Fibroblast of lung (primary cell): ENCODE results near the gene CLEC16A.

Experiments used
- EZH2 ChIP-seq: IDR thresholded peaks from 2 replicates; pipeline ENCODE4 v1.5.1; 2012; ENCODE audit warnings: low read length, control low read depth, mild to moderate bottlenecking; ENCODE audit errors: missing control alignments
- TF ChIP-seq, protein P1 (sequence below), 2 donors: IDR thresholded peaks in 1 of 2; conservative IDR thresholded peaks in 1 of 2; 1 replicate in 1 of 2; 2 replicates in 1 of 2; pipeline ENCODE4 v1.5.1; 2011 to 2012; ENCODE audit warnings: low read length in 2 of 2, control low read depth in 1 of 2, inconsistent platforms in 1 of 2, low read depth in 1 of 2, mild to moderate bottlenecking in 1 of 2

DNA sequence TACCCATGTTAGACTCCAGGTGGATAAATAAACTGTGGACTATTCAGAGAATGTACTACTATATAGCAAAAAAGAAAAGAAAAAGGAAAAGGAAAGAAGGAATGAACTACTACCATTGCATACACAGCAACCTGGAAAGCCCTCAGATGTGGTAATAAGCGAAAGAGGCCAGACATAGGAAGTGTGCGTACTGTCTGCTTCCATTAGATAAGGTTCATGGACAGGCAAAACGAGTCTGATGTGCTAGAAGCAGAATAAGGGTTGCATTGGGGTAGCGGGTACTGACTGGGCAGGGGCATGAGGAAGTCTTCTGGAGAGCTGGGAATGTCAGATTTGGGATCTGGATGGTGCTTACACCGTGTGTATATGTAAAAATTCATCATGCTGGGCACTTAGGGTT, 21.8 kb downstream of the CLEC16A start:
- no peak for TF ChIP-seq EZH2
- TF ChIP-seq, protein P1, sequence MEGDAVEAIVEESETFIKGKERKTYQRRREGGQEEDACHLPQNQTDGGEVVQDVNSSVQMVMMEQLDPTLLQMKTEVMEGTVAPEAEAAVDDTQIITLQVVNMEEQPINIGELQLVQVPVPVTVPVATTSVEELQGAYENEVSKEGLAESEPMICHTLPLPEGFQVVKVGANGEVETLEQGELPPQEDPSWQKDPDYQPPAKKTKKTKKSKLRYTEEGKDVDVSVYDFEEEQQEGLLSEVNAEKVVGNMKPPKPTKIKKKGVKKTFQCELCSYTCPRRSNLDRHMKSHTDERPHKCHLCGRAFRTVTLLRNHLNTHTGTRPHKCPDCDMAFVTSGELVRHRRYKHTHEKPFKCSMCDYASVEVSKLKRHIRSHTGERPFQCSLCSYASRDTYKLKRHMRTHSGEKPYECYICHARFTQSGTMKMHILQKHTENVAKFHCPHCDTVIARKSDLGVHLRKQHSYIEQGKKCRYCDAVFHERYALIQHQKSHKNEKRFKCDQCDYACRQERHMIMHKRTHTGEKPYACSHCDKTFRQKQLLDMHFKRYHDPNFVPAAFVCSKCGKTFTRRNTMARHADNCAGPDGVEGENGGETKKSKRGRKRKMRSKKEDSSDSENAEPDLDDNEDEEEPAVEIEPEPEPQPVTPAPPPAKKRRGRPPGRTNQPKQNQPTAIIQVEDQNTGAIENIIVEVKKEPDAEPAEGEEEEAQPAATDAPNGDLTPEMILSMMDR (conservative IDR thresholded peaks at IDR 0.05 in 1 of 2, IDR thresholded peaks at IDR 0.05 in 1 of 2; ENCODE audit: low read depth in 1 of 2, low read length in 2 of 2): no peak
